ENCODE data around the gene SHISAL2A. TPM values are rescaled to one million over a fixed set of nuclear protein-coding genes. Genes with fewer than 3 reads are reported as not detected.

Gene SHISAL2A
- total RNA-seq, 1 experiment from 2014 or later: 0.90 TPM

- H3K27me3 Mint-ChIP-seq (ENCODE audit: low read depth): peaks cover 49% of the 10 kb centered on the region
- H3K4me3 Mint-ChIP-seq: no peak overlapping the region
- H3K4me2 ChIP-seq (ENCODE audit: insufficient read depth, insufficient read length, low read length): no peak overlapping the region
Observed at GRCh38 chr1:52629667-52630066, 3.3 kb upstream of the SHISAL2A start.

More at GRCh38 chr1:52629667-52630066, 3.3 kb upstream of the SHISAL2A start:
- no peak overlapping the region for H2BK12ac ChIP-seq (ENCODE audit: insufficient read length, low read depth, low read length)
- H3K79me2 ChIP-seq (ENCODE audit: insufficient read depth, low read length): no peaks in the 10 kb centered on the region
- H3K4me1 ChIP-seq (ENCODE audit: insufficient read depth, low read length): no peaks in the 10 kb centered on the region; the same call in 1 of the 2 replicates
- Mint-ChIP-seq H3K4me1 (peaks cover 11 to 23% of the 10 kb centered on the region in 2 experiments), H3K9me3 (peaks cover 7 to 9% of the 10 kb centered on the region in 2 experiments), H3K27ac (no peak overlapping the region; a peak in 1 of 7 replicates), H3K36me3 (ENCODE audit: insufficient read depth in 1 of 3, low read depth in 3 of 3) (peaks cover 0 to 8% (median 7%) of the 10 kb centered on the region in 3 experiments; a peak in 3 of 7 replicates)
- H3K79me1 ChIP-seq (ENCODE audit: insufficient read depth, low read depth, low read length, poor library complexity, severe bottlenecking): no peaks in the 10 kb centered on the region
- H3K9ac ChIP-seq (ENCODE audit: extremely low read depth, insufficient read length, low read length): no peak overlapping the region
- no peak for TF ChIP-seq CTCF (conservative IDR thresholded peaks at IDR 0.05)
- peaks cover 4% of the 10 kb centered on the region for H3K23me2 ChIP-seq (ENCODE audit: insufficient read length, low read depth, low read length, poor library complexity, severe bottlenecking)
- H4K20me1 ChIP-seq (ENCODE audit: control insufficient read depth, insufficient read depth, insufficient read length): no peaks in the 10 kb centered on the region
- H3T11ph ChIP-seq (ENCODE audit: low read length): no peak overlapping the region
- no peak overlapping the region for H2BK20ac ChIP-seq (ENCODE audit: low read depth, low read length, poor library complexity, severe bottlenecking)
- no peak overlapping the region for H3K56ac ChIP-seq (ENCODE audit: insufficient read length, low read depth, low read length)
- no peak overlapping the region for H4K91ac ChIP-seq (ENCODE audit: insufficient read length, low read depth, low read length)
- no peak overlapping the region for H3K27ac ChIP-seq (ENCODE audit: insufficient read length, low read depth, low read length)
- no peak overlapping the region for H3K4ac ChIP-seq (ENCODE audit: low read depth, low read length)
- no peak overlapping the region for H3K14ac ChIP-seq (ENCODE audit: insufficient read depth, low read length)
- H3K23ac ChIP-seq (ENCODE audit: insufficient read length, low read depth, low read length): no peak overlapping the region
- no peak overlapping the region for H4K5ac ChIP-seq (ENCODE audit: insufficient read length, low read depth, low read length)
- DNase-seq: no peak
- WGBS (ENCODE audit: extremely low coverage, insufficient read length, low lambda C conversion rate): no CpG with 5 or more reads among the region's 2 CpGs
- H3K18ac ChIP-seq (ENCODE audit: insufficient read length, low read depth, low read length): no peak overlapping the region
- no peaks in the 10 kb centered on the region for H3K9me3 ChIP-seq (ENCODE audit: control insufficient read depth, low read depth, low read length)
- no peak overlapping the region for H2AK5ac ChIP-seq (ENCODE audit: insufficient read length, low read length)
- peaks cover 29% of the 10 kb centered on the region for H3K27me3 ChIP-seq (ENCODE audit: insufficient read depth, low read length)
- H2BK15ac ChIP-seq (ENCODE audit: low read depth, low read length): no peak overlapping the region
- no peak overlapping the region for H2BK5ac ChIP-seq (ENCODE audit: insufficient read length, low read length)
- H2BK120ac ChIP-seq (ENCODE audit: low read depth, low read length, poor library complexity, severe bottlenecking): no peak overlapping the region
- no peak overlapping the region for H4K8ac ChIP-seq (replicated peaks; ENCODE audit: insufficient read length, low read depth, low read length)
- H2AFZ ChIP-seq (ENCODE audit: low read length): no peak overlapping the region

Measured in H9 (cell line).